Measurements from ENCODE around the gene DPP6. TPM values are rescaled to one million over a fixed set of nuclear protein-coding genes. Genes with fewer than 3 reads are reported as not detected.

Gene DPP6
- total and polyA plus RNA-seq, 9 of the 15 experiments (the other 6 are each of a cell fraction or from before 2014, with no cell fraction given): not detected

- H4K20me1 ChIP-seq (replicated peaks; ENCODE audit: control insufficient read depth, insufficient read depth, low read length): no peaks in the 10 kb centered on the region
- no peaks in the 10 kb centered on the region for H3K9me1 ChIP-seq (ENCODE audit: control insufficient read depth, insufficient read depth, low read length)
- no TSS peak for BruUV-seq (replicated peaks)
- no peaks in the 10 kb centered on the region for H3K36me3 ChIP-seq (ENCODE audit: control insufficient read depth, insufficient read depth, low read length)
- ATAC-seq: no peak
- no peak for FAIRE-seq
- H3K27ac ChIP-seq (ENCODE audit: extremely low read depth, low read depth, low read length): no peak overlapping the region
- TF ChIP-seq CEBPG (CRISPR knock-in tag; IDR thresholded peaks at IDR 0.05) (no peak), CEBPG (tag; conservative IDR thresholded peaks at IDR 0.05 in 1 of 2, IDR thresholded peaks at IDR 0.05 in 1 of 2) (peak in 1 of 2 experiments; percentile 76; a peak in 3 of 4 replicates), ATF3 (IDR thresholded peaks at IDR 0.05) (peak; percentile 62), ATF3 (CRISPR knock-in tag; conservative IDR thresholded peaks at IDR 0.05) (no peak), SIN3A (IDR thresholded peaks at IDR 0.05; ENCODE audit: borderline replicate concordance in 2 of 2, control insufficient read depth in 1 of 2, low read depth in 2 of 2, low read length in 2 of 2) (no peak), ATF4 (CRISPR knock-in tag; IDR thresholded peaks at IDR 0.05) (peak; percentile 53; the same call in 1 of the 2 replicates), CEBPB (tag; IDR thresholded peaks at IDR 0.05) (peak; percentile 34; the same call in 1 of the 2 replicates)
- no peaks in the 10 kb centered on the region for H3K9me3 ChIP-seq (replicated peaks; ENCODE audit: control insufficient read depth, insufficient read depth, low read depth, low read length)
- H3K27me3 ChIP-seq (ENCODE audit: control insufficient read depth in 2 of 2, insufficient read depth in 2 of 2, low read length in 2 of 2): peaks cover 15 to 20% of the 10 kb centered on the region in 2 experiments
- H3K9ac ChIP-seq (ENCODE audit: insufficient read depth in 1 of 2, low read depth in 2 of 2, low read length in 2 of 2): no peak overlapping the region
- H2AFZ ChIP-seq (ENCODE audit: low read depth, low read length): no peak overlapping the region
- no peaks in the 10 kb centered on the region for H3K79me2 ChIP-seq (ENCODE audit: control insufficient read depth, insufficient read depth, low read length)
- no peaks in the 10 kb centered on the region for H3K4me1 ChIP-seq (replicated peaks in 1 of 2; ENCODE audit: control insufficient read depth in 2 of 2, insufficient read depth in 2 of 2, low read length in 2 of 2)
- no peak overlapping the region for H3K4me2 ChIP-seq (ENCODE audit: insufficient read depth, low read length)
- ChIA-PET CTCF (ENCODE audit: low intra/inter-chr PET ratio) (no interaction called here), POLR2A (no interaction called here)
- in situ Hi-C loops (cut with MboI): no loop called here
- DNase-seq (ENCODE audit: extremely low read depth in 1 of 4, low spot score in 3 of 4): no peak
- intact Hi-C loops (cut with micrococcal nuclease): no loop called here
- no peak overlapping the region for H3K4me3 ChIP-seq
- 1% methylated on average over 2 of the region's 2 CpGs for WGBS (ENCODE audit: insufficient coverage, low coverage, missing lambda C conversion rate)
Measured at GRCh38 chr7:154848464-154848863, 796.3 kb downstream of the DPP6 start.
